NCI-H128 (cell line): ENCODE data around the gene SERGEF.
"Not testable (repeated sequence)": the region's sequence is repeated elsewhere in the genome, so short reads cannot be mapped to it uniquely, and the experiment has no call there.

ENCODE experiments used
- DNase-seq: peaks from one replicate; lab custom pipeline; 2025; ENCODE audit not compliant: unreplicated experiment; lab: John Stamatoyannopoulos, UW

The SERGEF gene

GRCh38 chr11:17915500-17916143, 97.2 kb downstream of the SERGEF start:
- no peak for DNase-seq

GRCh38 chr11:17914957-17915356, 97.9 kb downstream of the SERGEF start:
- DNase-seq, result no peak

GRCh38 chr11:17907046-17907445, 105.8 kb downstream of the SERGEF start:
- DNase-seq, result no peak

- no peak for DNase-seq
Observed at GRCh38 chr11:17906436-17906835, 106.4 kb downstream of the SERGEF start.

GRCh38 chr11:17905477-17905876, 107.4 kb downstream of the SERGEF start:
- no peak for DNase-seq

- no peak for DNase-seq
Observed at GRCh38 chr11:17901481-17901880, 111.4 kb downstream of the SERGEF start.

- DNase-seq, result no peak
Observed at GRCh38 chr11:17898782-17899181, 114.1 kb downstream of the SERGEF start.

GRCh38 chr11:17898071-17898470, 114.8 kb downstream of the SERGEF start:
- DNase-seq, result no peak

DNA sequence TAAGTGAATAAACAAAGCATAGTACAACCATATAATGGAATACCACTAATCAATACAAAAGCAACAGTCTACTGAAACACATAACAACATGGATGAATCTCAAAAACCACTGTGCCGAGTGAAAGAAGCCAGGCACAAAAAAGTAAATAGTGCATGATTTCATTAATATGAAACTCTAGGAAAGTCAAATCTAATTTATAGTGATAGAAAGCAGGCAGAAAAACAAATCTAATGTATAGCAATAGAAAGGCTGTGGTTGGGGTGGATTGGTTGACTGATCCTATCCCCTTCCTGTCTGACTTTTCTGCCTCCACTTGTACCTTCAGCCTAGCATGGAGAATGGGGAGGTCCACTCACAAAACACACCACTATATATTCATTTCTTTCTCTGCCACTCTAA, 115.4 kb downstream of the SERGEF start:
- DNase-seq, result no peak

DNA sequence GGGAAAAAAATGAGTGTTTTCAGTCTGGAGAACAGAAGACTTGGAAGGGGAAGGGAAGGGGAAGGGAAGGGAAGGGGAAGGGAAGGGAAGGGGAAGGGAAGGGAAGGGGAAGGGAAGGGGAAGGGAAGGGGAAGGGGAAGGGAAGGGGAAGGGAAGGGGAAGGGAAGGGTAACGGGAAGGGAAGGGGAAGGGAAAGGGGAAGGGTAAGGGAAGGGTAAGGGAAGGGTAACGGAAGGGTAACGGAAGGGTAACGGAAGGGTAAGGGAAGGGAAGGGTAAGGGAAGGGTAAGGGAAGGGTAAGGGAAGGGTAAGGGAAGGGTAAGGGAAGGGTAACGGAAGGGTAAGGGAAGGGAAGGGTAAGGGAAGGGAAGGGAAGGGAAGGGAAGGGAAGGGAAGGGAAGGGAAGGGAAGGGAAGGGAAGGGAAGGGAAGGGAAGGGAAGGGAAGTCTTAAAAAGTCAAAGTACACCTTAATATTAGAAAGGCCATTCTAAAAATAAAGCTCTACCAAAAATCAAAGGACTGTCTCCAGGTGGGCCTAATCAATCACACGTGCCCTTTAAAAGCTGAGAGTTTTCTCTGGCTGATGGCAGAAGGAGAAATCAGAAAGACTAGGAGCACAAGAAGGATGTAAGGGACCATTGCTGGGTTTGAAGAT, 116.2 kb downstream of the SERGEF start:
- DNase-seq, result not testable (repeated sequence)

DNA sequence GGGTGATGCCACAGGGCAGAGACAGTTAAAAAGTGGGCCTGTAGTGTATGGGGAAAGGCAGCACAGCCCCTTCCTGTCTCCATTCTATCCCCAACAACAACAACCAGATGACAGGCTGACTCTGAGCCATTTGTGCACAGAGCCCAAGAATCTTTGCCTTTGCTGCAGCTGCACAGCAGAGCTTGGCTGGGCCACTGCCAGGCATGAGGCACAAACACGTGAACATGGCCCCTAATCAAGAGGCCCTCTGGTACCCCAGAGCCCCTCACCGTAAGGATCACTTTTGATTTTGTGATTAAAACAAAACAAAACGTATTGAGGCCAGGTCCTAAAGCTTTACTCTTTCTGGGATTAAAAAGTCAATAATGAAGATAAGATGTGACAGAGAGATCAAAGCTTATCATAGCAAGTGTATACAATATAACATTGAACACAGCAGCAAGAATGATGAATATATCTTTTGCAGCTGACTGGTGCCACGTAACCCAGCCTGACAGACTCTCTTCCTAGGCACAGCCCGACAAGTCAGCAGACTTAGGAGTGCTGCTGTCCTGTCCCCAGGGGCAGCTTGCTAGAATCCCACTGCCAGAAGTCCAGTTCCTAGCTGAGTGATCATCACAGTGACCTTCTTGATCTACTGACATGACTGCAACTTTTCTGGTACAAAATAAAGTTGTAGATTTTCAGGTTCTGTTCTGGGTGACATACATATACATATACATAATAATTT, 117.8 kb downstream of the SERGEF start:
- DNase-seq, result no peak

DNA sequence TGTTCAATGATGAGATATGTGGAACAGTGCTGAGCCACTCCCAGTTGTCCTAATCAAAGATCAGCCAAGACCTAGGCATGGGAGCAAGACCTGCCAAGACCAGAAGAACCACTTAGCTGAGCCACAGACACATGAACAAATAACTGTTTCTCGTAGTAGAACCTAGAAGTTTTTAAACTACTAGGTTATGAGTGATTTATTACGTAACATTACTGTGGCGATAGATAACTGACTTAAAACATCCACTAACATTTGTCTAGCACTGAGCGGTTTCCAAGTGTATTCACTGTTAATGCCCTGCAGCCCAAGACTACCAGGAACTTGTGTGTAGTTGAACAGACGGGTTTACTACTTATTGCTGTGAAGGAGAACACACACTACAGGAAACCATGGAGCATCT, 120.4 kb downstream of the SERGEF start:
- no peak for DNase-seq

- DNase-seq, result no peak
Observed at GRCh38 chr11:17890325-17890724, 122.5 kb downstream of the SERGEF start.

GRCh38 chr11:17887779-17888178, 125.1 kb downstream of the SERGEF start:
- no peak for DNase-seq

DNA sequence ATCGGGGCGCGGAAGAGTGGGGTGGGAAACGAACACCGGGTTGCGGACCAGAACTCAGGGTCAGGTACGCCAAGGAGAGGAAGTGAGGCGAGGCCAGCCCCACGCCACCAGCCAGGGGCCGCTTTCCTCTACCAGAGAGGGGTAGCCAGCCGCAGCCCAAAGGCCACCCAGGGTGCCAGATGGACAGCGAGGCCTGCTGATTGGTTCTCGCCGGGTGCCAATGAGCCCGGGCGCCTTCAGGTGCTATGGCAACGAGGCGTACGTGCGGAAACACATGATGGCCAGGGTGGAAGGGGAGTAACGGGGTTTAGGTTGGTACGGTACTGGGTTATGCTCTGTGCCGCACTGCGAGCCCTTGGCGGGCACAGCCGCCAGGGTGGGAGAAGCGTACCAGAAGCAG, 128.9 kb downstream of the SERGEF start:
- no peak for DNase-seq

GRCh38 chr11:17883057-17883456, 129.8 kb downstream of the SERGEF start:
- DNase-seq, result no peak

DNA sequence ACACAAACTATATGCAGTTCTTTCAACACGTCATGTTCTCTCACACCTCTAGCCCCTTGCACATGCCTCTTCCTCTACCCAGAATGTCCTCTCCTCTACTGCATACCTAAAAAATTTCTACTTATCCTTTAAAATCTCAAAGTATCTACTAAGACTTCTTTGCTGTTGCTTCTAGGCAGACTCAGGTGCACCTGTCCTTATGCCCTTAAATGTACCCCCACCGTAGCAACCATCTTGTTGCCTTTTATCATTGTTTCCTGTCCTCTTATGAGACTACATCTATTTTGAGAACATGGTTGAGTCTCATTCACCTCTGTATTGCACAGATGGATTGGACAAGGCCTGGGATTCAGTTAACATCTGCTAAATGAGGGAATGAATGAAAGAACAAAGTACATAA, 134.1 kb downstream of the SERGEF start:
- no peak for DNase-seq

GRCh38 chr11:17877886-17878285, 135.0 kb downstream of the SERGEF start:
- DNase-seq, result no peak

- DNase-seq, result no peak
Observed at GRCh38 chr11:17876827-17877226, 136.0 kb downstream of the SERGEF start.

GRCh38 chr11:17875891-17876290, 137.0 kb downstream of the SERGEF start:
- no peak for DNase-seq

GRCh38 chr11:17873586-17873985, 139.3 kb downstream of the SERGEF start:
- no peak for DNase-seq

GRCh38 chr11:17868398-17868797, 144.4 kb downstream of the SERGEF start:
- not testable (repeated sequence) for DNase-seq
